Activated T-helper 1 cell treated with anti-CD3 and anti-CD28 coated beads, Interleukin-2, amount 50 U/mL, for 16 hours (primary cell): ENCODE results near the gene SIGLEC15.
"Not testable (repeated sequence)": the region's sequence is repeated elsewhere in the genome, so short reads cannot be mapped to it uniquely, and the experiment has no call there.

ENCODE experiments used
- DNase-seq, 2 donors: peaks; one replicate each; pipeline ENCODE4 v3.0.0-alpha.2; 2020; ENCODE audit warnings: low read depth in 1 of 2, low spot score in 1 of 2

Gene SIGLEC15

DNA sequence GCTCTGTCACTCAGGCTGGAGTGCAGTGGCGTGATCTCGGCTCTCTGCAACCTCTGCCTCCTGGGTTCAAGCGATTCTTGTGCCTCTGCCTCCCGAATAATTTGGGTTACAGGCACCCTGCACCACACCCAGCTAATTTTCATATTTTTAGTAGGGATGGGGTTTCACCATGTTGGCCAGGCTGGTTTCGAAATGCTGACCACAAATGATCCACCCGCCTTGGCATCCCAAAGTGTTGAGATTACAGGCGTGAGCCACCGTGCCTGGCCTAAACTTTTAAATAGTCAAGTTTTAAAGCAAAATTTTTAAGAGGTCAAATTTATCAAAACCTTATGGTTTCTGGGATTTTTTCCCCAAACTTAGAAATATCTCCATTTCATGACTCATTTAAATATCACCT, 6.7 kb upstream of the SIGLEC15 start:
- not testable (repeated sequence) for DNase-seq

DNA sequence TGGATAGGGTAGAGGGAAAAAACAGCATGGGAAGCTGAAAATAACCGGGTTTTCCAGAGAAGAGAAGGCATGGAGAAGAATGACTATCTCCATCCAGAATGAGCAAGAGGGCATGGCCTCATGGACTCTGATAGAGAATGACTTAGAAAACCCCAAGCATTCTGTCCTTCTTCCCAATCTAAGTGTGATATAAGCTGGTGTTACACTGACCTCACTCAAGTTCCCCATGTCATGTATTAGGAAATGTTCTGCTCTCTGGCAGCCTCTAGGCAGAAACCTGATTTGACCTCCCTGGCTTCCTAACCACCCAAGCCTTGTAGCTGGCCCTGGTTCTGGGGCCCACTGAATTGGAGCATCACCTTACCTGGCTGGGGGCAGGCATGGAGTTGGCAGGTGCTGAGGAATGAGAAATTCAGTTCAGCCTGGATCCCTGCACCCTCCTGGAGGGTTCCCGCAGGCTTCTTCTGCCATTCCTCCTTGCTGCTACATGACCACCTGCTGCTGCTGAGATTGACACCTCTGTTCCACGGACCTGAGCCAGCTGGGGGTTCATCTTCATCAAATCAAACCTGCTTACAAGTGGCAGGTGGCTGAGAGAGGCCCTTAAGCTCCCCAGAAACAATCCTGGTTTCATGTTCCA, 5.2 kb upstream of the SIGLEC15 start:
- DNase-seq = no peak

DNA sequence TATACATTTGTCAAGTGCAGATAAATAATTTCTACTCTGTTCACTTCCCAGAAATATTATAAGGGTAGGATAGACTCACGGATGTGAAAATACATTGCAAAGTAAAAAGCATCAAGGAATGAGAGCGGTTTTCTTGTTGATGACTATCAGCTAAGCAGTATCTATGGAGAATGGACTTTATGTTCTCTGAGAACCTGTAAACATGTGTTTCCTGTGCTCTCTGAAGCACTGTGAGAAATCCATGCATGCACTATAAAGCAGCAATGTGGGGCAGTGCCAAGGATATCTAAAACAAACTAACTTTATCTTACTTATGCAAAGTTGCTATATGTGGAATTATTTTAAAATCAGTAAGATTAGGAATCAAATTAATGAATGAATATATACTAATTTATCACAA, 4.4 kb upstream of the SIGLEC15 start:
- DNase-seq = no peak

DNA sequence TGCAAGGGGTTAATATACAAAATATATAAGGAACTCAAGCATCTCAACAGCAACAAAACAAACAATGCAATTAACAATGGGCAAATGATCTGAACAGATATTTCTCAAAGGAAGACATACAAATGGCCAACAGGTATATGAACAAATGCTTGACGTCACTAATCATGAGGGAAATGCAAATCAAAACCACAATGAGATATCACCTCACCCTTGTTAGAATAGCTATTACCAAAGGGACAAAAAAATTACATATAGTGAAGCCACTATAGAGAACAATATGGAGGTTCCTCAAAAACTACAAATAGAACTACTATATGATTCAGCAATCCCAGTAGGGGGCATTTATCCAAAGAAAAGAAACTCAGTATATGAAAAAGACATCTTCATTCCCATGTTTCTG, 3.8 kb upstream of the SIGLEC15 start:
- no peak for DNase-seq

DNA sequence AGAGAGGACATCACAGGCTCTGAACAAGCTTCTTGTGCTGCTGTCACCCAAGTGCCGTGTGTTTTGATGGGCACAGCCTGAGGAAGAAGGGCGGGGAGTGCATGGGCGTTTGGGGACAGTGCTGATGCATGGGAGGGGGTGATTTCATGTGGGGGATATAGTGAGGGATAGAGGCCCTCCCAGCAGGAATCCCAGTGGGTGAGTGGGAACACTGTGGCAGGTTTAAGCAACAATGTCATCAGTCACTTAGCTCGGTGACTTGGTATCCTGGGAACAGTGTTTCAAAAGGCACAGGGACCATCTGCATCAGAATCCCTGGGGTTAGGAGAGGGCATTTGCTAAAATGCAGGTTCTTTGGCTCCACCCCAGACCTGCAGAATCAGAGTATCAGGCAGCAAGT, 609 bp downstream of the SIGLEC15 start:
- DNase-seq = no peak

DNA sequence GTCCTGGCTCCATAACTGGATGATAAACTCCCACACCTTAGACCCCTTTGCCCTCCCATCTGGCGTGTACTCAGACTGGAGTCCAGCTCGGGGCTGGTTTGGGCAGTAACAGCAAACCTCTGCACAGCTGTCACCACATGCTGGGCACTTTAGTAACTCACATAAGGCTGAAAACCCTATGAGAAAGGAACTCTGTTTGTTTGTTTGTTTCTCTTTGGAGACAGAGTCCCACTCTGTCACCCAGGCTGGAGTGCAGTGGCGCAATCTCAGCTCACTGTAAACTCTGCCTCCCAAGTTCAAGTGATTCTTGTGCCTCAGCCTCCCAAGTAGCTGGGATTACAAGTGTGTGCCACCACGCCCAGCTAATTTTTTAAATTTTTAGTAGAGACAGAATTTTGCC, 1.2 kb downstream of the SIGLEC15 start:
- DNase-seq = not testable (repeated sequence)

- no peak for DNase-seq
Observed at GRCh38 chr18:45828917-45829811, 3.7 kb downstream of the SIGLEC15 start.

- no peak for DNase-seq
Observed at GRCh38 chr18:45829855-45830254, 4.4 kb downstream of the SIGLEC15 start.

DNA sequence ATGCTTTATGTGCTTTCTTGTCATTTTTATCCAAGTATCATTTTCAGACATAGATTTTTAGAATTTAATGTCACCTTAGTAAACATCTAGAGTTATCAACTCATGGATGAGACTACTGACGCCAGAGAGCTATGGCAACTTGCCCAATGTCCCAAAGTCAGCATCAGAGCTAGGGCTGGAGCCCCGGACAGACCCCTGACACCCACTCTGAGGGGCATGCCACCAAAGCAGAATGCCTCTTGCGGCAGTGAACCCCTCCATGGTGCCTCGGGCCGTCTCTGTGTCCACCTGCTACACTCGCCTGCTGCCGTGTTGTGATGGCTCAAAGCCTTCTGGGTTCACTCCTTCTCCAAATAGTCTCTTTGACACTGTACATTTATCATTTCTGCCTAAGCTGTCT, 5.4 kb downstream of the SIGLEC15 start:
- DNase-seq = no peak

- DNase-seq = no peak
Observed at GRCh38 chr18:45833846-45834245, 8.4 kb downstream of the SIGLEC15 start.

GRCh38 chr18:45834306-45834705, 8.8 kb downstream of the SIGLEC15 start:
- DNase-seq = no peak

DNA sequence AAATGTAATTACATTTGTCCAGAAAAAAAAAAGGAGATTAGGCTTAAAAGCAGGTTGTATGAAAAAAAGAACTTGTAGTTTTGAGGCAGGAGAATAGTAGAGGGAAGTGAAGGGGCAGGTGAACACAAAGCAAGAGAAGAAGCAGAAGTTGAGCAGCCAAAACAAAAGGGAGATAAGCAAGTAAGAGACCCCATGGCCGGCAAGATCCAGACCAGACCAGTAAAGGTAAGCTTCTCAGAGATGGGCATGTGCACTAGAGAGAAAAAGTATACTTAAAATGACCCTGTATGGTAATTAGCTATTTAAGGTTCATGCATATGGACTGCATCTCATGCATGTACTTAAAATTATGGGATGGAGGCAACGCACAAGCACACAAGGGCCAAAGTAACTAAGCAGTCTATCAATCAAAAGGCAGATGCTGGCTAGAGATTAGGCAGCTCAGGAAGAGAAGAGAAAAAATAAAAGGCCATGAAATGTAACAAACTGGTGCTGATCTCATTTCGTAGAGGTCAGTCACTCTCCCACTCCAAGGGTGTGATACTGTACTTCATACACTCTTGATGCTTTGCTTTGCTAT, 9.7 kb downstream of the SIGLEC15 start:
- no peak for DNase-seq

- no peak for DNase-seq
Observed at GRCh38 chr18:45836242-45837205, 11.0 kb downstream of the SIGLEC15 start.

DNA sequence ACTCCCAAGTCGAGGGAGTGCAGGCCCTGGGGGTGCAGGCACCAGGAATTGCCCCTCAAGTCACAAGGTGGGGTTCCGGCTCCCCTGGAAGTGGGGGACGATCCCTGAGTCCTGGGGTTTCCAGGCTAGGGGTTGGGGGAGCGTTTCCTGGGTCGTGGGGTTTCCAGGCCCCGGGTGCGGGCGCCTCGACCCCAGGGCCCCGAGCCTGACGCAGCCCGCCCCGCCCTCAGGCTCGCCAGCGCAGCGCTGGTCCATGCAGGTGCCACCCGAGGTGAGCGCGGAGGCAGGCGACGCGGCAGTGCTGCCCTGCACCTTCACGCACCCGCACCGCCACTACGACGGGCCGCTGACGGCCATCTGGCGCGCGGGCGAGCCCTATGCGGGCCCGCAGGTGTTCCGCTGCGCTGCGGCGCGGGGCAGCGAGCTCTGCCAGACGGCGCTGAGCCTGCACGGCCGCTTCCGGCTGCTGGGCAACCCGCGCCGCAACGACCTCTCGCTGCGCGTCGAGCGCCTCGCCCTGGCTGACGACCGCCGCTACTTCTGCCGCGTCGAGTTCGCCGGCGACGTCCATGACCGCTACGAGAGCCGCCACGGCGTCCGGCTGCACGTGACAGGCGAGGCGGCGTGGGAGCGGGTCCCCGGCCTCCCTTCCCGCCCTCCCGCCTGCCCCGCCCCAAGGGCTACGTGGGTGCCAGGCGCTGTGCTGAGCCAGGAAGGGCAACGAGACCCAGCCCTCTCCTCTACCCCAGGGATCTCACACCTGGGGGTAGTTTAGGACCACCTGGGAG, 12.0 kb downstream of the SIGLEC15 start:
- DNase-seq = no peak

- DNase-seq = no peak
Observed at GRCh38 chr18:45838302-45839070, 13.0 kb downstream of the SIGLEC15 start.

DNA sequence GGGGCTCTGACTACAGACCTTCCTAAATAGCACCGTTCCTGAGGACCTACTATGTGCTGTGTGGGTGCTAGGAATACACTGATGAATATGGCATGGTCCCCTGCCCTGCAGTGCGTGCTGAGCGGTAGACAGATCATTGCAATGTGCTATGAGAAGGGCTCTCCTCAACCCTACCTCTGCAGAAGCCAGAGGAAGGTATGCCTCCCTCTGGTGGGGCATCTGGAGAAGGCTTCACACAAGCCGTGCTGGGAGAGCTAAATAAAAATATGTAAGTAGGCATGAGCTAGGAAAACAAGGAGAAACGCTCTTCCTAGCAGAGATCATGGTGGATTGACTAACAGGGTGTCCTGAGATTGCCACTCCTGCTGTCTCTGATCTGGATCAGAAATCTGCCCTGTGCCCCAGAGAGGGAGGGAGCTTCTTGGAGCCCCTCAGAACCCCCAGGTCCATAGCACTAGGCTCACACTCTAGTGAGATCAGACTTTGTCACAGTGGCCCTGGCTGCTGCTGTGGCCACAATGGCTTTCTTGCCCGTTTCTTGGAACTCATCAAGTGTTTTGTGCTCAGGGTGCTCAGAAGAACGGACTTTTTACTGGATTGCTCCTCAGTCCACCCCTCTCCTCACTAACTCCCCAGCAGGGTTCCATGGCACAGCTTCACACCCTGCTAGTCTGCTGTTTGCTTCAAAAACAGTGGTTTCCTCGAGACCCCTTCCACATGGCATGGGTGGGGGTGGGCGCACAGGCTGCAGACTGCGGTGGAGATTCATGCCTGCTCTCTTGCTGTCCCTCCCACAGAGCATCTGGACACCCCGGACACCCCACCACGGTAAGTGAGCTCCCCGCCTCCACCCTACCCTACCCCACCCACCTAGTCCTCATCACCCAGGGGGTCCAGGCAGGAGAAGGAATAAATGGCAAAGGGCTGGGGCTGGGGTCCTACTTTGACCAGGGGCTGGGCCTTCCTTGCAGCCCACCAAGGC, 14.2 kb downstream of the SIGLEC15 start:
- DNase-seq = no peak

DNA sequence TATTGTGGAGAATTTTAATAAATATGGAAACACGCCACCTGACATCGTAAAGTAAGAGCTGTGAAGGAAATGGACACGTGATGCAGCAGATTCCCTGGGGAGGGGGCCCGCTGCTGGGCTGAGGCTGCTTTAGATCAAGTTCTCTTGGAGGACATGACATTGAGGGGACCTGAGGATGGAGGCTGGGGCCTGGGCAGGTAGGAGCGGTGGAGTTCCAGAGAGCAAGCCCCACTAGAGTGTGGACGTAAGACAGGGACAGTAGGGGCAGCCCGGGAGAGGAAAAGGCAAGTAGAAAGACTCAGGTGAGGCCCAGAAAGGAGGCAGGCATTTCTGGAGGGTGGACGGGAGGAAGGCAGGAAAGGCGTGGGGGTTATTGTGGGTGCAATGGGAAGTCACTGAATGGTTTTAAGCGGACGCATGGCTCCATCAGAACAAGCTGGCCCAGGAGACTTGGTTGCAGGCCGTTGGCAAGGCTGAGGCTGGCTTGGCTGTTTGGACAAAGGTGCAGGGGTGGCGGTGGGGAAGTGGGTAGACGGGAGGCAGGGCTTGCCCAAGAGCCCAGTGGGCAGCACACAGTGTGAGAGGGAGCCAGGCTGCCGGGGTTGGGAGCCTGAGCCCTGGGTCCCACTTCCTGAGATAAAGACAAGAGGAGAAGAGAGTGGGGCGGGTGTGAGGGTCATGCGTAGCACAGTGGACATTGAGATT, 15.7 kb downstream of the SIGLEC15 start:
- no peak for DNase-seq
